Measurements from ENCODE around the gene IRX1. TPM values are rescaled to one million over a fixed set of nuclear protein-coding genes. Genes with fewer than 3 reads are reported as not detected.

The IRX1 gene
- total RNA-seq, 1 experiment from 2014 or later: 4.1 TPM

DNA sequence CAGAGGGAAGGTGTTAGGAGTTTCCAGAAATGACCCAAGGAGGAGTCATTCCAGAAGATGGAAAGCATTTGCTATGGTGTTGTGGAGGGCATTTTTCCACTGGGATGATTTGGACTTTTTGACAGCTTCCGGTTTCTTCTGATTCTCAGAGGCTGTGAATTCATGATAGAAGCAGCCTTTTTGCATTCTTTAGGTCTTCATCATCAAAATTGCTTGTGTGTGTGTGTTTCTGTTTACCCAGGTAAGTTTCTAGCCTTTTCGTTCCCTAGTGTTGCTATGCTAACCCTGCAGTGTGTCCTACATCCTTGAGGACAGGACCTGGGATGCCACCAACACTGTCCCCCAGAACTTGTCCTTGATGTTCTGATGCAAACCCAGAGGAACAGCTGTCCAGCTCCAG, 19.6 kb downstream of the IRX1 start:
- Mint-ChIP-seq H3K4me1 (peaks cover 4 to 11% of the 10 kb centered on the region in 2 experiments), H3K27ac (no peak overlapping the region), H3K36me3 (ENCODE audit: insufficient read depth in 1 of 3, low read depth in 3 of 3) (peaks cover 0 to 3% (median 0%) of the 10 kb centered on the region in 3 experiments; a peak in 3 of 7 replicates), H3K4me3 (no peak overlapping the region), H3K27me3 (ENCODE audit: low read depth) (peaks cover 4% of the 10 kb centered on the region; the same call in 1 of the 2 replicates), H3K9me3 (no peaks in the 10 kb centered on the region)
- Histone ChIP-seq H3K9me3 (ENCODE audit: control insufficient read depth, low read depth, low read length) (no peaks in the 10 kb centered on the region), H2BK5ac (ENCODE audit: insufficient read length, low read length) (no peak overlapping the region), H3K23me2 (ENCODE audit: insufficient read length, low read depth, low read length, poor library complexity, severe bottlenecking) (no peaks in the 10 kb centered on the region), H3K27me3 (ENCODE audit: insufficient read depth, low read length) (no peaks in the 10 kb centered on the region), H3K56ac (ENCODE audit: insufficient read length, low read depth, low read length) (no peak overlapping the region), H2BK120ac (ENCODE audit: low read depth, low read length, poor library complexity, severe bottlenecking) (no peak overlapping the region), H3K27ac (ENCODE audit: insufficient read length, low read depth, low read length) (no peak overlapping the region), H2BK20ac (ENCODE audit: low read depth, low read length, poor library complexity, severe bottlenecking) (no peak overlapping the region), H3T11ph (ENCODE audit: low read length) (no peak overlapping the region), H3K18ac (ENCODE audit: insufficient read length, low read depth, low read length) (no peak overlapping the region), H3K9ac (ENCODE audit: extremely low read depth, insufficient read length, low read length) (no peak overlapping the region), H2BK15ac (ENCODE audit: low read depth, low read length) (no peak overlapping the region), H3K14ac (ENCODE audit: insufficient read depth, low read length) (no peak overlapping the region), H4K91ac (ENCODE audit: insufficient read length, low read depth, low read length) (no peak overlapping the region), H3K23ac (ENCODE audit: insufficient read length, low read depth, low read length) (no peak overlapping the region), H2BK12ac (ENCODE audit: insufficient read length, low read depth, low read length) (no peak overlapping the region), H2AK5ac (ENCODE audit: insufficient read length, low read length) (no peak overlapping the region), H3K79me1 (ENCODE audit: insufficient read depth, low read depth, low read length, poor library complexity, severe bottlenecking) (no peaks in the 10 kb centered on the region), H4K8ac (replicated peaks; ENCODE audit: insufficient read length, low read depth, low read length) (no peak overlapping the region), H3K4me1 (ENCODE audit: insufficient read depth, low read length) (no peaks in the 10 kb centered on the region), H3K4me2 (ENCODE audit: insufficient read depth, insufficient read length, low read length) (no peak overlapping the region), H4K5ac (ENCODE audit: insufficient read length, low read depth, low read length) (no peak overlapping the region), H4K20me1 (ENCODE audit: control insufficient read depth, insufficient read depth, insufficient read length) (no peaks in the 10 kb centered on the region), H2AFZ (ENCODE audit: low read length) (no peak overlapping the region), H3K79me2 (ENCODE audit: insufficient read depth, low read length) (no peaks in the 10 kb centered on the region), H3K4ac (ENCODE audit: low read depth, low read length) (no peak overlapping the region)
- TF ChIP-seq, protein P1, sequence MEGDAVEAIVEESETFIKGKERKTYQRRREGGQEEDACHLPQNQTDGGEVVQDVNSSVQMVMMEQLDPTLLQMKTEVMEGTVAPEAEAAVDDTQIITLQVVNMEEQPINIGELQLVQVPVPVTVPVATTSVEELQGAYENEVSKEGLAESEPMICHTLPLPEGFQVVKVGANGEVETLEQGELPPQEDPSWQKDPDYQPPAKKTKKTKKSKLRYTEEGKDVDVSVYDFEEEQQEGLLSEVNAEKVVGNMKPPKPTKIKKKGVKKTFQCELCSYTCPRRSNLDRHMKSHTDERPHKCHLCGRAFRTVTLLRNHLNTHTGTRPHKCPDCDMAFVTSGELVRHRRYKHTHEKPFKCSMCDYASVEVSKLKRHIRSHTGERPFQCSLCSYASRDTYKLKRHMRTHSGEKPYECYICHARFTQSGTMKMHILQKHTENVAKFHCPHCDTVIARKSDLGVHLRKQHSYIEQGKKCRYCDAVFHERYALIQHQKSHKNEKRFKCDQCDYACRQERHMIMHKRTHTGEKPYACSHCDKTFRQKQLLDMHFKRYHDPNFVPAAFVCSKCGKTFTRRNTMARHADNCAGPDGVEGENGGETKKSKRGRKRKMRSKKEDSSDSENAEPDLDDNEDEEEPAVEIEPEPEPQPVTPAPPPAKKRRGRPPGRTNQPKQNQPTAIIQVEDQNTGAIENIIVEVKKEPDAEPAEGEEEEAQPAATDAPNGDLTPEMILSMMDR (conservative IDR thresholded peaks at IDR 0.05): no peak
- no CpG with 5 or more reads among the region's 2 CpGs for WGBS (ENCODE audit: extremely low coverage, insufficient read length, low lambda C conversion rate)
- no peak for DNase-seq

All from H9 (cell line).